Retina (tissue), 1 donor: ENCODE results near the gene OR1L6.

Source experiments
- DNase-seq: peaks from one replicate; pipeline ENCODE4 v3.0.0-alpha.2; 2016

Gene OR1L6, protein sequence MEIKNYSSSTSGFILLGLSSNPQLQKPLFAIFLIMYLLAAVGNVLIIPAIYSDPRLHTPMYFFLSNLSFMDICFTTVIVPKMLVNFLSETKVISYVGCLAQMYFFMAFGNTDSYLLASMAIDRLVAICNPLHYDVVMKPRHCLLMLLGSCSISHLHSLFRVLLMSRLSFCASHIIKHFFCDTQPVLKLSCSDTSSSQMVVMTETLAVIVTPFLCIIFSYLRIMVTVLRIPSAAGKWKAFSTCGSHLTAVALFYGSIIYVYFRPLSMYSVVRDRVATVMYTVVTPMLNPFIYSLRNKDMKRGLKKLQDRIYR

DNA sequence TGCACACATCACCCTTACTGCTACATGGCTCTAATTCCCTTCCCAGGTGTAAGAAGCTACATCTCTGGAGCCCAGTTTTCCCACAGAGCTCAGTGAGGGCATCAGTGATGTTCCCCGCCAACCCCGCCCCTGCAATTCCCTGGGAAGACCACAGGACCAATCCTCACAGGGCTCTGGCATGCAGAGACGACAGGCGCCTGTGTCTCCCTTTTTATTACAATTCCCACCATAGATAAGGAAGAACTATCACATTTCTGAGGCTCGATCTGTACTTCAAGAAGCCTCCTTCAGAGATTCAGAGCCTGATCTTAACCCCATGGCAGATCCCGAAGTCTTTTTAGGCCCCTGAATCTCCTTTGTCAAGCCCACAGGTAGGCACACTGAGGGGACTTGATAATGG lies at the start of gene OR1L6:
TSS of gene OR1L6 (plus strand) at position 301 of the 400 bp plus-strand sequence. CDS start 7,545 bp downstream, outside the sequence.
- no peak for DNase-seq

DNA sequence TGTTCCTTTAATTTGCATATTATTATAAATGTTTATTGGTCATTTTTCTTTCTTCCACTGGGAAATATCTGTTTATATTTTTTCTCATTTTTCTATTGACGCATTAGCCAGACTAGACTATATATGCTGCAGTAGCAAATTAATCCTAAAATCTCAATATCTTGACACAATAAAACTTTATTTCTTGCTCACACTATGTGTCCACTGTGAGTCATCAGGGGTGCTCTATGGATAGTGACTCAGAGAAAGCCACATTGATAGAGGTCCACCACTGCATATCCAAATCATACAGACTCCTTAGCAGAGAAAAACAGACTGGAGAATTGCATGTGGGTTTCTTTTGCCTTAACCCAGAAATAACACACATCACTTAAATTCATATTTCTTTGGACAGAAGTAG lies 46.4 kb upstream of the OR1L6 start:
- DNase-seq: no peak

DNA sequence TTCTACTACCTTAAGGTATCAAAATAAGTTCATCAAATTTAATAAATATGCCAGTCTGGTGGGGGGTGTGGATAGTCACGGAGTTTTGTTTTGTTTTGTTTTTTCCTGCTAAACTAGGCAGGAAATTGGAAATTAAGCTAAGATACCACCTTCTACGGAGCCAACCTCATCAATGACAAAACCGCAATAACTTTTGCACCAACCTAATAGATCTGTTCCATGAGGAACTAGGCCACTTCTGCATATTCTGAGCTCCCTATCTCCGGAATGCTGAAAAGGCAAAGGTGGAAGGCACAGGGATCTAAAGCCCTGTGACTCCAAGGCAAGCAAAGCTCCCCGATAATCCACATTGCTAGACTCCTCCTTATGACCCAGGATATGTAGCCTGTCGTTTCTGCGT lies 24.1 kb upstream of the OR1L6 start:
- no peak for DNase-seq

DNA sequence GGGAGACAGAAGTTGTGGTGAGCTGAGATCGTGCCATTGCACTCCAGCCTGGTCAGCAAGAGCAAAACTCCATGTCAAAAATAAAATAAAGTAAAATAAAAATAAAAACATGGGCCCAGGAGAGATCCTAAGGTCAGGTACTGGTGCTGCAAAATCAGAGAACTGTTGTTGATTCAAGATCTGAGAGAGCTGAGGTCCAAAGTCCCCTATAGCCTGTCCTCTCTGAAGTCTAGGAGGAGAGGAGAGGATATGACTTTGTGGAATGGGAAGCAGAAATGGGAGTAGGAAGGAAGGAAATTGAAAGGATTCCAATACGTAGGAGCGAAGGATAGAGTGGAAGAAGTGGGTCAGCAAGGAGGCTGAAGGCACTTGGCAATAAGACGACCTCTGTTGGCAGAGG lies 22.9 kb upstream of the OR1L6 start:
- no peak for DNase-seq

DNA sequence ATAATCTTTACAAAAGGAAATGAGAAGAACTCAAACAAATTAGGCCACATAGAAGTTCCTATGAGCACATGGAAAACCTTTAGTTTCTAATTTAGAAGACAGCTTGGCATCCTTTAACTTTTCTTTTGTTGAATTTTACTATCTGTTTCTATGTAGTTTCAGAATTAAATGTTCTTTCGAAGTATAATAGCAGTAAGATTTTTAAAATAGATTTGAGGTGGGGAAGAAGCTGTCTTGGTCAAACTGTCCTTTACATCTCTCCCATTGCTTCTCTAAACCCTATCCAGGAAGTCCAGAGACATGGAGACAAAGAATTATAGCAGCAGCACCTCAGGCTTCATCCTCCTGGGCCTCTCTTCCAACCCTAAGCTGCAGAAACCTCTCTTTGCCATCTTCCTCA lies 18.4 kb upstream of the OR1L6 start, which contains the start of gene OR1L4:
TSS of gene OR1L4 (plus strand) at position 301 of the 400 bp plus-strand sequence. CDS start at position 301, 0 bp downstream.
- no peak for DNase-seq

DNA sequence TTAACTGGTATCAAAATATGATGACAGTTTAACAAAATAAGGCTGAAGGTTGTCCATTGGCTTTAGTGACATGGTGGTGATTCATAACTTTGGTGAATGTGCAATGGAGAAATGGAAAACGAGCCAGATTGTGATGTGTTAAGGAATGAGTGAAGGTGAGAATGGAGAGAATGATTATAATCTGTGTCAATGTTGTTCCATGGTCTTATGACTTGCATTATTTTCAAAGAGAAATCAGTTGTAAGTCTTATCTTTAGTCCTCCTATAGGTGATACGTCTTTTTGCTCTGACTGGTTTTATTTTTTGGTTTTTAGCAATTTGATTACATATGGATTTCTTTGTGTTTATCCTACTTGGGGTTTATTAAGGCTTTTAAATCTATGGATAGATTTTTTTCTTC lies 12.7 kb downstream of the OR1L6 start:
- DNase-seq: no peak

DNA sequence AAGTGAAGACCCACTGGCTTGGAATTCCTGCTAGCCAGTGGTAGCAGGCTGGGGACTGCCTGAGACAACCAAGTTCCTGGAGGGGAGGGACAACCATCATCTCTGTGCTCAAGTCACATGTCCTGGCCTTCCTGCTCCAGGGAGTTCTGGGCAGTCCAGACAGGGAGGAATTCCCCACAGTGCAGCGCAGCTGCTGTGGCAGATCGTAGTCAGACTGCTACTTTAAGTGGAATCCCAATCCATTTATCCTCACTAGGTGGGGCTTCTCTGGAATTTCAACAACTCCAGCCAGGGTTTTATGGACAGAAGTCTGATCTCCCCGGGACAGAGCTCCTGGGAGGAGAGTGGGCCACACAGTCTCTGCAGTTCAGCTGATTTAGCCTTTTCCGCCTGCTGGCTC lies 25.7 kb downstream of the OR1L6 start:
- no peak for DNase-seq

DNA sequence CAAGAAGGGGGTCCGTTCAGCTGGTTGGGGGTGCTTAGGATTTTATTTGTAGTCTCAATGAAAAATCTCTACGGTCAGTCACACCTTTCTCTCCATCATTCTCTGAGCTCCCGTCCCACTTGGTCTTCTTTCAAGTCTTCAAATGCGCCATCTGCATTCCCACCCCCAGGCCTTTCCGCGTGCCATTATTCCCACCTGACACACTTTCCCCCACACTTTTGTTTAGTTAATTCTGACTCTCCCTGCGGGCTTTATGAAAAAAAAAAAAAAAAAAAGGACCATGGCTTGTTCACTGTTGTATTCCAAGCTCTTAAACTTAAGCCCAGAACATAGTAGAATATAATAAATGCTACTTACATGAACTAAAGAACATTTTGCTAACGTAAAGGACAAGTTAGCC lies 34.9 kb downstream of the OR1L6 start:
- no peak for DNase-seq

DNA sequence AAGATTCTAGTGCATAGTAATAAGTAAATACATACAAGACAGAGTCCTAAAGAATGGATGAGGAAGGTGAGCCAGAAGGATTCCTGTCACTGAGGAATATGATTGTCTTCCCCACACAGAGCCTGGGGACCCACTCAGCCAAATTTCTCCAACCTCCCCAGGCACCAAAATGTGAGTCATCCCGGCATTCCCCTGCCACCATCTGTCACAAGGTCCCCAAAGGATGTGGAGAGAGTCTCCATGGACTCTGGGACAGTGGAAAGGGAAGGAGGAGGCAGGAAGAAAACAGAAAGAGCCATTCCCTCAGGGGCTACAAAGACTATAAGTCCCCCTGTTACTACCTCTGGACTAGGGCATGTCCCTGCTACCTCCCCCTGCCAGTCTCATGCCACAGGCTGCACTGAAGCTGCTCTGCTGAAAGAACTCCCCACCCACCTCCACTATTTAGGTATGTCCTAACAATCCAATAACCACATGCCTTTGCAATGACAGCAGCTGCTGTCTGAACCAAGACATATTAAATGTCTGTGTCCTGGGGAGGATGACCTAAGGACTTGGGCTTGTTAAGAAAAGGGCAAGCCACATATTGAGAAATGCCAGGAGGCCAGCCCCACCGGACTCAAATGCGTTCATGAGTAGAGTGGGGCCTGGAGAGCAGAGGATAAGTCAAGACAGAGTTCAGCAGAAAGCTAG lies 36.0 kb downstream of the OR1L6 start:
- no peak for DNase-seq

DNA sequence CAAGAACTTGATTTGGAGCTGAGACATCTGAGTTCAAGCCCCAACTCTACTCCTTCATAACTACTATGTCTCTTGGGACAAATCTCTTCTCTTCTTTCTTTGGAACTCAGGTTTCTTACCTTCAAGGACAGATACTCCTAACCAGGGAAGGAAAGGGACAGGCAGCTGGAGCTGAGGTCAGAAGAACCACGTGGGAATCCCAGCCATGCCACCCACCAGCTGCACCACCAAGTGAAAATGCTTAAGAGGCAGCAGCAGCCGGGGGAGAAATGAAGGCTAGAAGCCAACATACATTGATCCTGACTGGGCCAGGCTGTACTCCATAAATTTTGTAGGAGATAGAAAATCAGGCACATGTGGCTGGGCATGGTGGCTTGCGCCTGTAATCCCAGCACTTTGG lies 37.1 kb downstream of the OR1L6 start:
- no peak for DNase-seq

DNA sequence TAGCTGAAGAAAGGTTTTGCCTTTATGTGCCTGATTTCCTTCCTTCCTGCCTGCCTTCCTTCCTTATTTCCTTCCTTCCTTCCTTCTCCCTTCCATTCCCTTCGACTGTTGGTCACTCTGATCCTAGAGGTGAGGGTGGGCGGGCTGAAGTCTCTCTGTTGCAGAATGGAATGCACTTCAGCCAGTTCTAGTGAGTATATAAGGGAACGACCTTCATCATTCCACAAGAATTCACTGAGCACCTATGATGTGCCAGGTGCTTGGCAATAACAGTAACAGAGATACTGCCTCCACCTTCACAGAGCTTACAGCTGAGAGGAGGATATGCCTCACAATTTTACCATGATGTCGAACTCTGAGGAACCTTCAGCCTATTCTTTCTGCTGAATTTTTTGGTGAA lies 37.9 kb downstream of the OR1L6 start:
- DNase-seq: no peak

DNA sequence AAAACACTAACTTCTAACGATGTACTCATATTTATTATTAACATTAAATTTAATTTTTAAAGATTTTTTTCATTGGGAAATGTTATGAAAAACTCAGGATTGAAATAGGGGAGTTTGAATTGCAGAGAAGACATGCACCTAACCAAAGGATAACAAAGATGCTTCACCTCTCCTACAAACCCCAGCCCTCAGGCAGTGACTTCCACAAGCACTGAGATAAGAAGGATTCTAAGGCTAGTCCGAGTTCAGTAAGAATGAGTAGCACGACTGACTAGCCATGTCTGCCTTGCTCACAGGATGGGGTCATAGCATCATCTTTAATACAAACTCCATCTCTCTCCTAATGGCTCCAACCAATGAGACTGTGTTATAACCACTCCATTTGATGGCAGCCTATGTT lies 39.6 kb downstream of the OR1L6 start:
- no peak for DNase-seq

DNA sequence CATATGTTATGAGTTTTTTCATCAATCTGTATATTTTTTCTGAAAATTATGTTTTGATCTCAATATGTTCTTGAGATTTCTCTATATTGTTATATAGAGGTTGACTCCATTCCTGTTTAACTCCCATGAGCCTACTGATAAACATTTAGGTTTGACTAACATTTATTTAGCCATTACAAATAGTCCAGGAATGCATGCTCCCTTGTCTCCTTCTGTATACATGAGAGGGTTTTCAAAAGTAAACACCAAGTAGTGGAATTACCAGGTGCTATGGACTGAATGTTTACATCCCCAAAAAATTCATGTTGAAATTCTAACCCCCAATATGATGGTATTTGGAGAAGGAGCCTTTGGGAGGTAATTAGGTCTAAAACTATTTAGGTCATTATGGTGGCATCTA lies 43.2 kb downstream of the OR1L6 start:
- DNase-seq: no peak

DNA sequence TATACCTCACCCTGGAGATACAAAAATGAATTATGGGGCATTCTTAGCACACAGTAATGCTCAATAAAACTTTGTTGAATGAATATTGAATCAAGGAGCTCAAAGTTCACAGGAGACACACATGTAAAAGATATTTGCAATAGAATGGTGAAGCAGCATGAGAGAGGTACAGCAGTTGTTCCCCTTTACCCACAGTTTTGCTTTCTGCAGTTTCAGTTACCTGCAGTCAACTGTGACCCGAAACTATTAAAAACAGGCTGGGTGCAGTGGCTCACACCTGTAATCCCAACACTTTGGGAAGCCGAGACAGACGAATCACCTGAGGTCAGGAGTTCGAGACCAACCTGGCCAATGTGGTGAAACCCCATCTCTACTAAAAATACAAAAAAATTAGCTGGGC lies 44.2 kb downstream of the OR1L6 start:
- DNase-seq: no peak

DNA sequence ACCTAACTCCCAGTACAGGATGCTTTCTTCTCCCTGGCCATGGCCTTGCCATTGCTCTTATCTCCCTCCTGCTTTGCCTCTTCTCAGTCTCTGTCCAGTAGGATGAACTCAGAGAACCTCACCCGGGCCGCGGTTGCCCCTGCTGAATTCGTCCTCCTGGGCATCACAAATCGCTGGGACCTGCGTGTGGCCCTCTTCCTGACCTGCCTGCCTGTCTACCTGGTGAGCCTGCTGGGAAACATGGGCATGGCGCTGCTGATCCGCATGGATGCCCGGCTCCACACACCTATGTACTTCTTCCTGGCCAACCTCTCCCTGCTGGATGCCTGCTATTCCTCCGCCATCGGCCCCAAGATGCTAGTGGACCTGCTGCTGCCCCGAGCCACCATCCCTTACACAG lies 46.7 kb downstream of the OR1L6 start, which contains the start of gene OR5C1:
TSS of gene OR5C1 (plus strand) at position 103 of the 400 bp plus-strand sequence. CDS start at position 103, 0 bp downstream.
- DNase-seq: no peak

DNA sequence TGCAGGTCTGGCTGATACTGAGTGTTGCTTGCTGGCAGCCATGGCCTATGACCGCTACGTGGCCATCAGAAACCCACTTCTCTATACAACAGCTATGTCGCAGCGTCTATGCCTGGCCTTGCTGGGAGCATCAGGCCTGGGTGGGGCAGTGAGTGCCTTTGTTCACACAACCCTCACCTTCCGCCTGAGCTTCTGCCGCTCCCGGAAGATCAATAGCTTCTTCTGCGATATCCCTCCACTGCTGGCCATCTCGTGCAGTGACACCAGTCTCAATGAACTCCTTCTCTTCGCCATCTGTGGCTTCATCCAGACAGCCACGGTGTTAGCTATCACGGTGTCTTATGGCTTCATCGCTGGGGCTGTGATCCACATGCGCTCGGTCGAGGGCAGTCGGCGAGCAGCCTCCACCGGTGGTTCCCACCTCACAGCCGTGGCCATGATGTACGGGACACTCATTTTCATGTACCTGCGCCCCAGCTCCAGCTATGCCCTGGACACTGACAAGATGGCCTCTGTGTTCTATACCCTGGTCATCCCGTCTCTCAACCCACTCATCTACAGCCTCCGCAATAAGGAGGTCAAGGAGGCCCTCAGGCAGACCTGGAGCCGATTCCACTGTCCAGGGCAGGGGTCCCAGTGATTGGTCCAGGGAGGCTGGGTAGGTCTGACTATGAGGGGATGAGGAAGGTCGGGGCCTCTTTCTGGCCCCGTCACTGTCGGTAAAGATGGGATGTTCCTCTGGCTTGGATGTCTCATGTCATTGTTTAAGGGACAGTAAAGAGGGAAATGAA lies 47.3 kb downstream of the OR1L6 start:
- no peak for DNase-seq

DNA sequence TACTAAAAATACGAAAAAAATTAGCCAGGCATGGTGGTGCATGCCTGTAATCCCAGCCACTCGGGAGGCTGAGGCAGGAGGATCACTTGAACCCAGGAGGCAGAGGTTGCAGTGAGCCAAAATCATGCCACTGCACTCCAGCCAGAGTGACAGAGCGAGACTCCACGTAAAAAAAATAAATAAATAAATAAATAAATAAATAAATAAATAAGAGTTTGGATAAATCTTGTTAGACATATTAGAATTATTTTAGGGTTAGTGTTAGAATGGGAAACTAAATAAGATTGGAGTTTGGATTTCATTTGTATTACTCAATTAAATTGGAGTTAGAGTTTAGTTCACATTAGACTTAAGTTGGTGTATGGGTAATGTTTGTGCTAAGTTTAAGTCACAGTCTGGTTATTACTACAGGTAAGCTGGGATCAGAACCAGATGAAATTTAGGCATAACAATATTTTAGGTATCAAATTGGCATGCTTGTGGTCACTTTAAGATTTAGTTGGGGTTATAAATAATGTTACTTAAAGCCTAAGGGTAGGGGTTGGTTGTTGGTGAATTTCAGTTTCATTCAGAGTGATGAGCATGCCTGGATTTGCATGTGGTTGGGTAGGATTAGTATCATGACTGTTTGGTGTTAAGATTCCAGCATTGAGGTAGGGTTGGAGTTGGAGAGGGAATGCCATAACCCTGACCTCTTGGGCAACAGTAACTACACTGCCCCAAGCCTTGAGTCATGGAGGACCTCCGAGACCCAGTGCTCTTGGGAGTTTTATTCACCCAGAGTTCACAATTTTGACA lies 50.0 kb downstream of the OR1L6 start:
- DNase-seq: no peak

DNA sequence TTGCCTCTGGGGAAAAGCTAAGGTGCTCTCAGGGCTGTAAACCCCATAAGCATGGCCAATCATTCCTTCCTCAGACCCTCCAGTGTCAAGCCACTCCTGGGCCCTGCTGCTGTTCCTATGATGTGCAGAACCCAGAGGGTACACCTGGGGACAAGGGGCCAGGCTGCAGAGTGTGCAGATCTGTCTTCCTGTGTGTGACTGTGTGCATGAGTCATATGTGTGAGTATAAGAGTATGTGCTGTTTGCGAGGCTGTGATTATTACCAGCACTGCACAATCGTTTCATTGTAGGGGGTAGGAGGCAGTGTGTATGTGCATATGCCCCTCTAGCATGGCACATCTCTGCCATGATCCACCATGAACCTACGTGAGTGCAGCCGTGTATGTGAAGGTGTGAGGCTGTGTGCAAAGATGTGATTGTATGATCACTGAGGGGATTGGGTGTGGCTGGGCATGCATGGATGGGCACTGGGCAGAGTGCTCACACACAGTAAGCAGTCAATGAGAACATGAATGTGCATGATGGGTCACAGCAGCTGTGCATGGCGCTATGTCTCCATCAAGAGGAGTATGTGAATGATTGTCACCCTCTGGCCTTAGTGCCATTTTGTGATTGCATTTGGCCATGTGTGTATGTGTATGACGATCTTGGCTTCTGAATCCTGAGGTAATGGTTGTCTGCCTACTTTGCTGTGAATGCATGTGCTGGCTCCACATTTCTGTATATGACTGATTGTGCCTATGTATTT lies 55.4 kb downstream of the OR1L6 start:
- DNase-seq: no peak
